Measurements from ENCODE around the gene HSCB. TPM values are rescaled to one million over a fixed set of nuclear protein-coding genes. Genes with fewer than 3 reads are reported as not detected.

HSCB gene
- total and polyA plus RNA-seq, 2 donors: 9.3 to 30.3 TPM

DNA sequence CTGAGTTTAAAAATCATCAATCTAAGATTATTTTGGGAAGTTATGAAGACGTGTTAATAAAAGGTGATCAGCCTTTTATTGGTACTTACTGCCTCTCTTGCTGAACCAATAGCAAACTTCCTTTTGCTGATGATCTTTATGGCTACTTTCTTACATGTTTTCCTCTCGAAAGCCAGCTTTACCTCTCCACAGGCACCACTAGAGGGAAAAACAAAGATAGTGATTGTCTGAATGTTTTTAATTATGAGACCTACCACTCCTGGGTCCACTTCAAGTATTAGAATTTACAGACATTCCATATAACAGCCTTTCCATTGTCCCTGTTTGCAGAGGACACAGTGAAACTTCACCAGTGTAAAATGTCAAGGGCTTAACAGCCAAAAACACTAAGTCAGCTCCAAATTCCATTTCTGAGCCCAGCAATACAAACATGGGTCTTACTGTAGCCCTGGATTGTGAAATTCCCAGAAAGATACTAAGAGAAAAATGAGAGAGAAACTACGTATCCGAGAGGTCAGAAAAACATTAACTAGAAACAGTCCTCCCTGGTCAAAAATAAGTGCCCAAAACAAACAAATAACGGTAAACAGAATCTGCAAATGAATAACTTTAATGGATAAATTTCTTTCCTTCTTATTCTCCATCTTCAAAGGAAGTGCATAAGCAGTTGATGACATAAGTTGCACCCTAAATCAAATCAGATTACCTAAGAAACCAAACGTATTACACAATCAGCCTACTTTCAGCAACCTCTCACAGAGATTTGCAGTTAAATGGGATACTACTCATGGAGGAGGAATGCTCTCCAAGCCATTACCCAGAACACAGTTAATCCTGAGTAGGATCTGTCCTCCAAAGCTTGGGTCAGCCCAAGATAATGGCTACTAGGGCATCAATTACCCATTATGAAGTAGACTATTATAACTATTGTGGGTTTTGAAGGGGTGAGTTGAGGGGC lies 29.7 kb upstream of the HSCB start:
- no peaks in the 10 kb centered on the region for H3K27me3 ChIP-seq (ENCODE audit: control insufficient read depth in 2 of 2, insufficient read depth in 1 of 2, low read length in 1 of 2)
- H3K4me3 ChIP-seq (ENCODE audit: low read length in 2 of 2): no peak overlapping the region
- no peaks in the 10 kb centered on the region for H3K4me1 ChIP-seq (ENCODE audit: control insufficient read depth in 2 of 2, insufficient read depth in 2 of 2, low read length in 2 of 2)
- H3K36me3 ChIP-seq (ENCODE audit: control insufficient read depth in 2 of 2, insufficient read depth in 2 of 2, low read length in 1 of 2): peaks cover 4 to 6% of the 10 kb centered on the region in 2 donors
- no peak overlapping the region for H3K27ac ChIP-seq (ENCODE audit: low read depth in 1 of 2, low read length in 1 of 2)
- 96% methylated on average over 6 of the region's 6 CpGs for WGBS
- DNase-seq (ENCODE audit: low read depth in 6 of 9, low spot score in 9 of 9): no peak
- no peaks in the 10 kb centered on the region for H3K9me3 ChIP-seq (ENCODE audit: control insufficient read depth in 2 of 2, insufficient read depth in 1 of 2, low read length in 1 of 2)

DNA sequence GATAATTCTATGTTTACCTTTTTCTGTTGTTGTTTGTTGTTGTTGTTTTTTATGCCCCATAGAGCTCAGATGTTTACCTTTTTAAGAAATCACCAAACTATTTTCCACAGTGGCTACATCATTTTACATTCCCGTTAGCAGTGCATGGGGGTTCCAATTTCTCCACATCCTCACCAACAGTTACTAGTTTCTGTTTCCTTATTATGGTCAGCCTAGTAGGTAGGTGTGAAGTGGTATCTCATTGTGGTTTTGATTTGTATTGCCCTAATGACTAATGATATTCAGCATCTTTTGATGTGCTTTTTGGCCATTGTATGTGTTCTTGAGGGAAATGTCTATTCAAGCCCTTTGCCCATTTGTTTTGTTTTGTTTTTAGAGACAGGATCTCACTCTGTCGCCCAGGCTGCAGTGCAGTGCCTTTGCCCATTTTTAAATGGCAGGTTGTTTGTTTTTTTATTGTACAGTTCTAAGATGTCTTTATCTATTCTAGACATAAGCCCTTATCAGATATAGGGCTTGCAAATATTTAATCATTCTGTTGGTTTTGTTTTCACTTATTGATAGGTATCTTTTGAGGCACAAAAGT lies 27.7 kb upstream of the HSCB start:
- no peak for DNase-seq (ENCODE audit: low read depth in 6 of 9, low spot score in 9 of 9)
- Histone ChIP-seq H3K27ac (ENCODE audit: low read depth in 1 of 2, low read length in 1 of 2) (no peak overlapping the region), H3K4me1 (ENCODE audit: control insufficient read depth in 2 of 2, insufficient read depth in 2 of 2, low read length in 2 of 2) (no peaks in the 10 kb centered on the region), H3K9me3 (ENCODE audit: control insufficient read depth in 2 of 2, insufficient read depth in 1 of 2, low read length in 1 of 2) (no peaks in the 10 kb centered on the region), H3K4me3 (ENCODE audit: low read length in 2 of 2) (no peak overlapping the region), H3K36me3 (ENCODE audit: control insufficient read depth in 2 of 2, insufficient read depth in 2 of 2, low read length in 1 of 2) (peaks cover 0 to 10% of the 10 kb centered on the region in 2 donors), H3K27me3 (ENCODE audit: control insufficient read depth in 2 of 2, insufficient read depth in 1 of 2, low read length in 1 of 2) (no peaks in the 10 kb centered on the region)
- 97% methylated on average over 2 of the region's 2 CpGs for WGBS

DNA sequence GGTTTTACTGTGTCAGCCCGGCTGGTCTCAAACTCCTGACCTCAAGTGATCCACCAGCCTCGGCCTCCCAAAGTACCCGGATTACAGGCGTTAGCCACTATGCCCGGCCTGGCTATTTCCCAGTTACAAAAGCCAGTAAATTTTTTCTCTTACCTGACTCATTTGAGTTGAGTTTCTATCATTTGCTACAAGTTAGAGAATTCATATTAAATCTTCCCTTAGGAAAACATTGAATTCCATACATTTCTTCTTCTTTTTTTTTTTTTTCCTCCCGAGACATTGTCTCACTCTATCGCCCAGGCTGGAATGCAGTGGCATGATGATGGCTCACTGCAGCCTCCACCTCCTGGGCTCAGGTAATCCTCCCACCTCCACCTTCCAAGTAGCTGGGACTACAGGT lies 26.2 kb upstream of the HSCB start:
- H3K27ac ChIP-seq (ENCODE audit: low read depth in 1 of 2, low read length in 1 of 2): no peak overlapping the region
- DNase-seq (ENCODE audit: low read depth in 6 of 9, low spot score in 9 of 9): no peak
- H3K4me1 ChIP-seq (ENCODE audit: control insufficient read depth in 2 of 2, insufficient read depth in 2 of 2, low read length in 2 of 2): no peaks in the 10 kb centered on the region
- WGBS: over 99% methylated on average over 7 of the region's 7 CpGs
- no peaks in the 10 kb centered on the region for H3K9me3 ChIP-seq (ENCODE audit: control insufficient read depth in 2 of 2, insufficient read depth in 1 of 2, low read length in 1 of 2)
- H3K36me3 ChIP-seq (ENCODE audit: control insufficient read depth in 2 of 2, insufficient read depth in 2 of 2, low read length in 1 of 2): peaks cover 0 to 4% of the 10 kb centered on the region in 2 donors
- no peaks in the 10 kb centered on the region for H3K27me3 ChIP-seq (ENCODE audit: control insufficient read depth in 2 of 2, insufficient read depth in 1 of 2, low read length in 1 of 2)
- no peak overlapping the region for H3K4me3 ChIP-seq (ENCODE audit: low read length in 2 of 2)

DNA sequence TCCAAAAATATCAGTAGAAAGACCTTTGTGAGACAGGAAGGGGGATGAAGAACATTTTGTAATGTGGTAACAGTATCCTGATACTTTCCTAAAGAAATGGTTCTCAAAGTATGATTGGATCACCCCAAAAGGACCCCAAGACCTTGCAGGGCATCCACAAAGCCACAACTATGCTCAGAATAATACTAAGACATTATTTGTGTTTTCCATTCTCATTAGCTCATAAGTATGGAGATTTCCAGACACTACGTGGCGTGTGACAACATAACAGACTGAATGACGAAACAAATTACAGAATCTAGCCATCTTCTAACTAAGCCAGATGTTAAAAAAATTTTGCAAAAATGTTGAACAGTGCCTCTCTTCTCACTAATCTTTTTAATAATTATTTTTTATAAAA lies 25.2 kb upstream of the HSCB start:
- Histone ChIP-seq H3K4me3 (ENCODE audit: low read length in 2 of 2) (no peak overlapping the region), H3K27ac (ENCODE audit: low read depth in 1 of 2, low read length in 1 of 2) (no peak overlapping the region), H3K9me3 (ENCODE audit: control insufficient read depth in 2 of 2, insufficient read depth in 1 of 2, low read length in 1 of 2) (no peaks in the 10 kb centered on the region), H3K27me3 (ENCODE audit: control insufficient read depth in 2 of 2, insufficient read depth in 1 of 2, low read length in 1 of 2) (no peaks in the 10 kb centered on the region), H3K36me3 (ENCODE audit: control insufficient read depth in 2 of 2, insufficient read depth in 2 of 2, low read length in 1 of 2) (peaks cover 0 to 6% of the 10 kb centered on the region in 2 donors), H3K4me1 (ENCODE audit: control insufficient read depth in 2 of 2, insufficient read depth in 2 of 2, low read length in 2 of 2) (no peaks in the 10 kb centered on the region)
- DNase-seq (ENCODE audit: low read depth in 6 of 9, low spot score in 9 of 9): no peak
- 97% methylated on average over 3 of the region's 3 CpGs for WGBS

DNA sequence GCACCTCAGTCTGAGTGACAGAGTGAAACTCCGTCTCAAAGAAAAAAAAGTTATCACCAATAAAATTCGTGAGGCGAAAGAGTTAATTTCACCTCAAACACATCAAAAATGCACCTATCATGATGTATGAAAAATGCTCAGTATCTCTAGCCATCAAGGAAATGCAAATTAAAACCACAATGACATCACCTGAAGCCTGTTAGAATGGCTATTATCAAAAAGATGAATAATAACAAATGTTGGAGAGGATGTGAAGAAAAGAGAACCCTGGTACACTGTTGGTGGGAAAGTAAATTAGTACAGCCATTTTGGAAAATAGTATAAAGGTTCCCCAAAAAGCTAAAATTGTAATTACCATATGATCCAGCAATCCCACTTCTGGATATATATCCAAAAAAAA lies 23.8 kb upstream of the HSCB start:
- no peaks in the 10 kb centered on the region for H3K9me3 ChIP-seq (ENCODE audit: control insufficient read depth in 2 of 2, insufficient read depth in 1 of 2, low read length in 1 of 2)
- WGBS: 98% methylated on average over 3 of the region's 3 CpGs
- H3K27me3 ChIP-seq (ENCODE audit: control insufficient read depth in 2 of 2, insufficient read depth in 1 of 2, low read length in 1 of 2): no peaks in the 10 kb centered on the region
- H3K4me3 ChIP-seq (ENCODE audit: low read length in 2 of 2): no peak overlapping the region
- peaks cover 0 to 11% of the 10 kb centered on the region in 2 donors for H3K36me3 ChIP-seq (ENCODE audit: control insufficient read depth in 2 of 2, insufficient read depth in 2 of 2, low read length in 1 of 2)
- H3K4me1 ChIP-seq (ENCODE audit: control insufficient read depth in 2 of 2, insufficient read depth in 2 of 2, low read length in 2 of 2): no peaks in the 10 kb centered on the region
- DNase-seq (ENCODE audit: low read depth in 6 of 9, low spot score in 9 of 9): no peak
- H3K27ac ChIP-seq (ENCODE audit: low read depth in 1 of 2, low read length in 1 of 2): no peak overlapping the region

DNA sequence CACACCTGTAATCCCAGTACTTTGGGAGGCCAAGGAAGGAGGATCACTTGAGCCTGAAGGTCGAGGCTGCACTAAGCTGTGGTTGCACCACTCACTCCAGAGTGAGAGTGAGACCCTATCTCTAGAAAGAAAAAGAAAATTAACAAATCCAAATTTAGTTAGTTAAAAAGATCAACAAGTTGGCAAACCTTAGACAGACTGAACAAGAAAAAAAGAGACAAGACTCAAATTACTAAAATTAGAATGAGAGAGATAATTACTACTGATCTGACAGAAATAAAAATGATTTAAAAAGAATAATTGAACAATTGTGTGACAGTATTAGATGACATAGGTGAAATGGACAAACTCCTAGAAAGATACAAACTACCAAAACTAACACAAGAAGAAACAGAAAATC lies 13.8 kb upstream of the HSCB start:
- Histone ChIP-seq H3K9me3 (ENCODE audit: control insufficient read depth in 2 of 2, insufficient read depth in 1 of 2, low read length in 1 of 2) (no peaks in the 10 kb centered on the region), H3K27me3 (ENCODE audit: control insufficient read depth in 2 of 2, insufficient read depth in 1 of 2, low read length in 1 of 2) (no peaks in the 10 kb centered on the region), H3K36me3 (ENCODE audit: control insufficient read depth in 2 of 2, insufficient read depth in 2 of 2, low read length in 1 of 2) (peaks cover 2 to 10% of the 10 kb centered on the region in 2 donors), H3K4me1 (ENCODE audit: control insufficient read depth in 2 of 2, insufficient read depth in 2 of 2, low read length in 2 of 2) (no peaks in the 10 kb centered on the region), H3K4me3 (ENCODE audit: low read length in 2 of 2) (no peak overlapping the region), H3K27ac (ENCODE audit: low read depth in 1 of 2, low read length in 1 of 2) (no peak overlapping the region)
- no peak for DNase-seq (ENCODE audit: low read depth in 6 of 9, low spot score in 9 of 9)
- WGBS: 100% methylated on average over 1 of the region's 1 CpG

DNA sequence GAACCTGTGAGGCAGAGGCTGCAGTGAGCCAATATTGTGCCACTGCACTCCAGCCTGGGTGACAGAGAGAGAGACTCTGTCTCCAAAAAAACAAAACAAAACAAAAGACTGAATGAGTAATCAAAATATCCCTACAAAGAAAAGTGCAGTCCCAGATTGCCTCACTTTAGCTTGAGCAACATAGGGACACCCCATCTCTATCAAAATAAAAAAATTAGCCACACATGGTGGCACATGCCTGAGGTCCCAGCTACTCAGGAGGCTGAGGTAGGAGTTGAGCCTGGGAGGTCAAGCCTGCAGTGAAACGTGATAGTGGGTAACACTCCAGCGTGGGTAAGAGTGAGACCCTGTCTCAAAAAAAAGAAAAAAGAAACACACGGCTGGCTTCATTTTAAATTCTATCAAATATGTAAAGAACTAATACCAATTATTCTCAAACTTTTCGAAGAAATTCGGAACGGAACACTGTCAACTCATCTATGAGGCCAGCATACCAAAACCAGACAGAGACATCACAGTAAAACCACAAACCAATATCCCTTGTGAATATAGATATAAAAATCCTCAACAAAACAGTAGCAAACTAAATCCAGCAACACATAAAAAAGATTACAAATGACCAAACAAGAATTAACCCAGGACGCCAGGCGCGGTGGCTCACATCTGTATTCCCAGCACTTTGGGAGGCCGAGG lies 13.1 kb upstream of the HSCB start:
- H3K9me3 ChIP-seq (ENCODE audit: control insufficient read depth in 2 of 2, insufficient read depth in 1 of 2, low read length in 1 of 2): no peaks in the 10 kb centered on the region
- WGBS: 98% methylated on average over 10 of the region's 10 CpGs
- no peak for DNase-seq (ENCODE audit: low read depth in 6 of 9, low spot score in 9 of 9)
- no peak overlapping the region for H3K27ac ChIP-seq (ENCODE audit: low read depth in 1 of 2, low read length in 1 of 2)
- no peaks in the 10 kb centered on the region for H3K4me1 ChIP-seq (ENCODE audit: control insufficient read depth in 2 of 2, insufficient read depth in 2 of 2, low read length in 2 of 2)
- H3K4me3 ChIP-seq (ENCODE audit: low read length in 2 of 2): no peak overlapping the region
- H3K27me3 ChIP-seq (ENCODE audit: control insufficient read depth in 2 of 2, insufficient read depth in 1 of 2, low read length in 1 of 2): no peaks in the 10 kb centered on the region
- H3K36me3 ChIP-seq (ENCODE audit: control insufficient read depth in 2 of 2, insufficient read depth in 2 of 2, low read length in 1 of 2): peaks cover 8 to 13% of the 10 kb centered on the region in 2 donors

DNA sequence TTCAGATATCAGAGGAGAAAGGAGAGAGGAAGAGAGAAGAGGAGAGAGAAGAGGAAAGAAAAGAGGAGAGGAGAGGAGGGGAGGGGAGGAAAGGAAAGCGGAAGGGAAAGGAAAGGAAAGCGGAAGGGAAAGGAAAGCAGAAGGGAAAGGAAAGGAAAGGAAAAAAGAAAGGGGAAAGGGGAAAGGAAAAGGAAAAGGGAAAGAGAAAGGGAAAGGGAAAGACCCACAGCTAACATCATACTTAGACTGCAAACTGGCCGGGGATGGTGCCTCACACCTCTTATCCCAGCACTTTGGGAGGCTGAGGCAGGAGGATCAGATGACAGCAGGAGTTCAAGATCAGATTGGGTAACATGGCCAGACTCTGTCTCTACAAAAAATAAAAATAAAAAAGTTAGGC lies 11.7 kb upstream of the HSCB start:
- Histone ChIP-seq H3K4me3 (ENCODE audit: low read length in 2 of 2) (no peak overlapping the region), H3K36me3 (ENCODE audit: control insufficient read depth in 2 of 2, insufficient read depth in 2 of 2, low read length in 1 of 2) (peaks cover 14 to 16% of the 10 kb centered on the region in 2 donors)

DNA sequence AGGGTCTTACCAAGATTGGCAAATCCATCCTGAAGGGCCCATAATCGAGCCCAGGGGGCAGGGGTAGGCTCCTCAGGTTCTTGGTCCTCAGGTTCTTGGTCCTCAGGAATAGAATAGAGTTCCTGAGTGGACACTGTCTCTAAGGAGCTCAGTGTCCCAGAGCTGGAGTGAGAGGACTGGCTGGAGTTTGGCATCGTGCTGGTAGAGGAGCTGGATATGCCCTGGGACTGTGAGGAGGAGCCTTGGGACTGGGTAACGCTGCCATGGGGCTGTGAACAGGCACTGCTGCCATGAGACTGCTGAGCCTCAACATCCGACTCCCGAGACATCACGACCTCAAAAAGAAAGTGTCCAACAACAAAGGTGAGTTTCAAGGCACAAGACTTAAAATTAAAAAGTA lies 7.4 kb upstream of the HSCB start:
- no peak overlapping the region for H3K27ac ChIP-seq (ENCODE audit: low read depth in 1 of 2, low read length in 1 of 2)
- no peaks in the 10 kb centered on the region for H3K4me1 ChIP-seq (ENCODE audit: control insufficient read depth in 2 of 2, insufficient read depth in 2 of 2, low read length in 2 of 2)
- DNase-seq (ENCODE audit: low read depth in 6 of 9, low spot score in 9 of 9): no peak
- no peaks in the 10 kb centered on the region for H3K9me3 ChIP-seq (ENCODE audit: control insufficient read depth in 2 of 2, insufficient read depth in 1 of 2, low read length in 1 of 2)
- peaks cover 8 to 14% of the 10 kb centered on the region in 2 donors for H3K36me3 ChIP-seq (ENCODE audit: control insufficient read depth in 2 of 2, insufficient read depth in 2 of 2, low read length in 1 of 2)
- WGBS: 96% methylated on average over 6 of the region's 6 CpGs
- no peak overlapping the region for H3K4me3 ChIP-seq (ENCODE audit: low read length in 2 of 2)
- no peaks in the 10 kb centered on the region for H3K27me3 ChIP-seq (ENCODE audit: control insufficient read depth in 2 of 2, insufficient read depth in 1 of 2, low read length in 1 of 2)

More for the DNA sequence above, 11.7 kb upstream of the HSCB start:
- no peaks in the 10 kb centered on the region for H3K4me1 ChIP-seq (ENCODE audit: control insufficient read depth in 2 of 2, insufficient read depth in 2 of 2, low read length in 2 of 2)
- DNase-seq (ENCODE audit: low read depth in 6 of 9, low spot score in 9 of 9): no peak
- no peaks in the 10 kb centered on the region for H3K27me3 ChIP-seq (ENCODE audit: control insufficient read depth in 2 of 2, insufficient read depth in 1 of 2, low read length in 1 of 2)
- H3K27ac ChIP-seq (ENCODE audit: low read depth in 1 of 2, low read length in 1 of 2): no peak overlapping the region
- WGBS: 92% methylated on average over 3 of the region's 3 CpGs
- no peaks in the 10 kb centered on the region for H3K9me3 ChIP-seq (ENCODE audit: control insufficient read depth in 2 of 2, insufficient read depth in 1 of 2, low read length in 1 of 2)

Data from thymus (tissue), 11 donors.